DMS79 treated with DMSO at 0.1 percent for 48 hours (cell line): ENCODE data around the gene CYB561A3.
"Not testable (repeated sequence)": the region's sequence is repeated elsewhere in the genome, so short reads cannot be mapped to it uniquely, and the experiment has no call there.

Source experiments
- DNase-seq: peaks from one replicate; lab custom pipeline; 2025; lab: John Stamatoyannopoulos, UW

Gene CYB561A3

DNA sequence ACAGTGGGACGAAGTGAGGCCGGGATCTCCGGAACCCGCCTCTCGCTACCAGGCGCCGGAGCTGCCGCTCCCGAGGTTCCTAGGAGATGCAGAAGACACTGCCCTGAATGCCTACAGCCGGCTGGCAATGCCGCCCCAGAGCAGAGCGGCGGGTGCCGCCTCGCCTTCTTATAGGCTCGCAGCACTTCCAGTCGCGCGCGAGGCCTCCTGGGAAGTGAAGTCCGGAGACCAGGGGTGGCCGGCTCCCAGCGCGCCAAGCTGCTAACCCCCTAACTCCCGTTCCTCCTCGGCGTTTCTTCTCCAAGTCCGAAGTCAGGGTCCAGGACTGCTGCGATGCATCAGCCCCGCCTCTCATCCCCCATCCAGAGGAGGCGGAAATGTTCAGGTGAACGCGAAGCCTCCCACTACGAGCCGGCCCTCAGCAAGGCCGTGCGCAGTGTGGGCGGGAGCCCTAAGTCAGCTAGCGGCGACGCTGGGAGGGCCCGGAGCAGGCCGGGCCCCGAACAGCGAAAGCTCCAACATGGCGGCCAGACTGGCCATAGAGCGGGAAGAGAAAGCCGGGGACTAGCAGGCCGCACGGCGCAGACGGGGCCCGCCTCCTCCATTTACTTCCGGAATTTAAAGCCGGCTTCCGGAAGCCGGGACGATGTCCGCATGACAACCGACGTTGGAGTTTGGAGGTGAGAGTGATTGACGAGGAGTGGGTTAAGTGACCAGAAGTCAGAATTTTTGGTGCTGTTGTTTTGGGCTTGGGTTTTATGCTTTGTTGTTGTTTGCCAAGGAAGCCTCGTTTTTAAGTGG, at the start of gene CYB561A3, which contains the start of gene TMEM138:
TSS of gene CYB561A3 (minus strand) at position 142 of the 801 bp plus-strand sequence. CDS start 5,169 bp downstream, outside the sequence.
TSS of gene TMEM138 (plus strand) at position 634 of the 801 bp plus-strand sequence. CDS start 2,017 bp downstream, outside the sequence.
- peak; percentile 94 for DNase-seq

GRCh38 chr11:61406991-61407728, 45.5 kb upstream of the CYB561A3 start:
- DNase-seq: no peak

GRCh38 chr11:61406067-61406466, 44.4 kb upstream of the CYB561A3 start:
- no peak for DNase-seq

- no peak for DNase-seq
Observed at GRCh38 chr11:61404641-61405040, 43.0 kb upstream of the CYB561A3 start.

DNA sequence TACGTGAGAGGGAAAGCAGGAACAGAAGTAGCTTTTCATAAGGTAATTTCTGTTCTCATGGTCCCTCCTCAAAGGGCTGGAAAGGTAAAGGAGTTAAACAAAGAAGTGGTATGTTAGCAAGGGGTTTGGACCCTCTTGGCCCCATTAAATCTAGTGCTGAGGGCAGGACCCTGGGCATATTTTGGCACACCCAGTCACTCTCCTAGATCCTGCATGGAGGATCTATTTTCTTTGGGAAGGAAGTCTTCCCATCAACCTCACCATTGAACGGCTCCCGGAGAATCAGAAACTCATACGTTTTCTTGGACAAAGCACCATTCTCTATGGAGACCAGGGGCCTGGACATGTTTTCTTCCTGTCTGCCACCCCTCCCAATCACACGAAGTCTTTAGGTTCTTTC, 42.4 kb upstream of the CYB561A3 start:
- DNase-seq: no peak

DNA sequence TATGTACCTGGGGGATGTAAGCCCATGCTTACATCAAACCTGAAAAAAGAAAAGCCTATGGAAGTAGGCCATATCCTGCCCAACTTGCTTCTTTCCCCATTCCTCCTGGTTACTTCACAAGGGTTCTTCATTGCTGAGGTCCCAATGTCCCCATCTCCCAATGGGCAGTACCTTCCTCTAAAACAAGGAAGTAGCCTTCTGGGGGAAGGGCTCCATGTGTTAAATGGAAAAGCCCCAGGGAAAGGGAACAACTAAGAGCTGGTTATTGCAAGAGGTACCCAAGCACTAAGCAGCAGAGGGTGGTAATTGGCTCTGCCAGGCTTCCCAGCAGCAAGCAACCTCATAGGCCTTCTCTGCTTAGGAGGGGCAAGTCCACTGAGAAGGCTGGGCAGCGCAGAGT, 42.0 kb upstream of the CYB561A3 start:
- DNase-seq: no peak

- DNase-seq: no peak
Observed at GRCh38 chr11:61401573-61401972, 39.9 kb upstream of the CYB561A3 start.

- no peak for DNase-seq
Observed at GRCh38 chr11:61401173-61401572, 39.5 kb upstream of the CYB561A3 start.

- DNase-seq: peak; percentile 26
Observed at GRCh38 chr11:61392981-61393595, 31.4 kb upstream of the CYB561A3 start.

GRCh38 chr11:61390161-61390560, 28.5 kb upstream of the CYB561A3 start:
- DNase-seq: no peak

- DNase-seq: no peak
Observed at GRCh38 chr11:61384271-61385242, 22.9 kb upstream of the CYB561A3 start.

DNA sequence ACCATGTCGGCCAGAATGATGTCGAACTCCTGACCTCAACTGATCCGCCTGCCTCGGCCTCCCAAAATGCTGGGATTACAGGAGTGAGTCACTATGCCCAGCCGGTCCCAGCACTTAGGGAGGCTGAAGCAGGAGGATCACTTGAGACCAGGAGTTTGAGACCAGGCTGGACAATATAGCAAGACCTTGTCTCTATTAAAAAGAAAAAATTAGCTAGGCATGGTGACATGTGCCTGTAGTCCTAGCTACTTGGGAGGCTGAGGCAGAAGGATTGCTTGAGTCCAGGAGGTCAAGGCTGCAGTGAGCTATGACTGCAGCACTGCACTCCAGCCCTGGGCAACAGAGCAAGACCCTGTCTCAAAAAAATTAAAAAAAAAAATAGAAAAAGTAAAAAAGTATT, 22.2 kb upstream of the CYB561A3 start:
- DNase-seq: not testable (repeated sequence)

GRCh38 chr11:61380884-61381283, 19.2 kb upstream of the CYB561A3 start:
- DNase-seq: no peak

- DNase-seq: no peak
Observed at GRCh38 chr11:61378713-61379313, 17.1 kb upstream of the CYB561A3 start.

GRCh38 chr11:61377461-61378160, 15.9 kb upstream of the CYB561A3 start:
- no peak for DNase-seq

- no peak for DNase-seq
Observed at GRCh38 chr11:61375761-61376108, 14.1 kb upstream of the CYB561A3 start.

DNA sequence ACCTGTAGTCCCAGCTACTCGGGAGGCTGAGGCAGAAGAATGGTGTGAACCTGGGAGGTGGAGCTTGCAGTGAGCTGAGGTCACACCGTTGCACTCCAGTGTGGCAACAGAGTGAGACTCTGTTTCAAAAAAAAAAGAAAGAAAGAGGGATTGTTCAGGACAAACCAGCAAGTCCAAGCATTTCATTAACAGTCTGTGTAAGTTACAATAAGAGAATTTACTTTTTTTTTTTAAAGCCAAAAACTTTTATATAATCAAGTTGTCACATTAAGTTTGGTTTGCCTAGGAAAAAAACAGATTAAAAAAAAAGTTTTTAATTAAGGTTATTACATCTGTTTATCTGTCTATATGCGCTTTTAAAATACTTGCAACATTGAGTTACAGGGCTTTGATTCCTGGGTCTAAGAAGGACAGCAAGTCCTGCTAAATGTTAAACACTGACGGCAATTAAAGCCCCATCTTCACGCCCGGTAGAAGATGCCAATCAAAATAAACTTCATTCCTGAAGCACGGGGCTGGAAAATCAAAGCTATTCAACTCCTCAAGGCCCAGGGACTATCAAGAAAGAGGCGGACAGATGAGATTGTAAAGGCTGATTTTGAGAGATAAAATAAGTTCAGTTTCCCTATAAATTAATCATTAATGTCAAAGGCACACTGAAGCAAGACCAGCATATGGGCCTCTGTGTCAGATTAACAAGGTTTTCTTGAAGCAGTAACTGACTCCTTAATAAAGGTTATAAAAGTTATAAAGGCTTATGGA, 11.2 kb upstream of the CYB561A3 start:
- no peak for DNase-seq

GRCh38 chr11:61370349-61371005, 8.8 kb upstream of the CYB561A3 start:
- DNase-seq: no peak
